ENCODE data around the gene SSR3. TPM values are rescaled to one million over a fixed set of nuclear protein-coding genes. Genes with fewer than 3 reads are reported as not detected.

Gene SSR3
- total and polyA plus RNA-seq, 9 of the 15 experiments (the other 6 are each of a cell fraction or from before 2014, with no cell fraction given), result 104 to 464 (median 307) TPM

- TF ChIP-seq, protein P1, sequence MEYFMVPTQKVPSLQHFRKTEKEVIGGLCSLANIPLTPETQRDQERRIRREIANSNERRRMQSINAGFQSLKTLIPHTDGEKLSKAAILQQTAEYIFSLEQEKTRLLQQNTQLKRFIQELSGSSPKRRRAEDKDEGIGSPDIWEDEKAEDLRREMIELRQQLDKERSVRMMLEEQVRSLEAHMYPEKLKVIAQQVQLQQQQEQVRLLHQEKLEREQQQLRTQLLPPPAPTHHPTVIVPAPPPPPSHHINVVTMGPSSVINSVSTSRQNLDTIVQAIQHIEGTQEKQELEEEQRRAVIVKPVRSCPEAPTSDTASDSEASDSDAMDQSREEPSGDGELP (CRISPR knock-in tag; IDR thresholded peaks at IDR 0.05; ENCODE audit: borderline replicate concordance), result no peak
- TF ChIP-seq ZNF589 (CRISPR knock-in tag; IDR thresholded peaks at IDR 0.05; ENCODE audit: low read depth), result no peak
- TF ChIP-seq CHD1 (IDR thresholded peaks at IDR 0.05; ENCODE audit: low read length), result no peak
- TF ChIP-seq HMGN3 (IDR thresholded peaks at IDR 0.05; ENCODE audit: borderline replicate concordance, extremely low read depth, insufficient read length, low read depth, low read length), result no peak
- TF ChIP-seq ARID2 (IDR thresholded peaks at IDR 0.05), result no peak
- no peak for TF ChIP-seq PTRF (tag; IDR thresholded peaks at IDR 0.05)
- no peak for TF ChIP-seq RBBP5 (IDR thresholded peaks at IDR 0.05; ENCODE audit: borderline replicate concordance, insufficient read depth, low read length, poor library complexity, severe bottlenecking)
- no peak for TF ChIP-seq RBM39 (optimal IDR thresholded peaks at IDR 0.05; ENCODE audit: low read depth, low read length)
- no peak for TF ChIP-seq TAF1 (IDR thresholded peaks at IDR 0.05; ENCODE audit: control insufficient read depth, extremely low read depth, insufficient read depth, low read length, severe bottlenecking)
- TF ChIP-seq ZNF551 (CRISPR knock-in tag; IDR thresholded peaks at IDR 0.05), result no peak
- TF ChIP-seq NR1H2 (CRISPR knock-in tag; IDR thresholded peaks at IDR 0.05), result no peak
- TF ChIP-seq ETV1 (tag; conservative IDR thresholded peaks at IDR 0.05; ENCODE audit: low read depth), result no peak
- TF ChIP-seq, protein P2, sequence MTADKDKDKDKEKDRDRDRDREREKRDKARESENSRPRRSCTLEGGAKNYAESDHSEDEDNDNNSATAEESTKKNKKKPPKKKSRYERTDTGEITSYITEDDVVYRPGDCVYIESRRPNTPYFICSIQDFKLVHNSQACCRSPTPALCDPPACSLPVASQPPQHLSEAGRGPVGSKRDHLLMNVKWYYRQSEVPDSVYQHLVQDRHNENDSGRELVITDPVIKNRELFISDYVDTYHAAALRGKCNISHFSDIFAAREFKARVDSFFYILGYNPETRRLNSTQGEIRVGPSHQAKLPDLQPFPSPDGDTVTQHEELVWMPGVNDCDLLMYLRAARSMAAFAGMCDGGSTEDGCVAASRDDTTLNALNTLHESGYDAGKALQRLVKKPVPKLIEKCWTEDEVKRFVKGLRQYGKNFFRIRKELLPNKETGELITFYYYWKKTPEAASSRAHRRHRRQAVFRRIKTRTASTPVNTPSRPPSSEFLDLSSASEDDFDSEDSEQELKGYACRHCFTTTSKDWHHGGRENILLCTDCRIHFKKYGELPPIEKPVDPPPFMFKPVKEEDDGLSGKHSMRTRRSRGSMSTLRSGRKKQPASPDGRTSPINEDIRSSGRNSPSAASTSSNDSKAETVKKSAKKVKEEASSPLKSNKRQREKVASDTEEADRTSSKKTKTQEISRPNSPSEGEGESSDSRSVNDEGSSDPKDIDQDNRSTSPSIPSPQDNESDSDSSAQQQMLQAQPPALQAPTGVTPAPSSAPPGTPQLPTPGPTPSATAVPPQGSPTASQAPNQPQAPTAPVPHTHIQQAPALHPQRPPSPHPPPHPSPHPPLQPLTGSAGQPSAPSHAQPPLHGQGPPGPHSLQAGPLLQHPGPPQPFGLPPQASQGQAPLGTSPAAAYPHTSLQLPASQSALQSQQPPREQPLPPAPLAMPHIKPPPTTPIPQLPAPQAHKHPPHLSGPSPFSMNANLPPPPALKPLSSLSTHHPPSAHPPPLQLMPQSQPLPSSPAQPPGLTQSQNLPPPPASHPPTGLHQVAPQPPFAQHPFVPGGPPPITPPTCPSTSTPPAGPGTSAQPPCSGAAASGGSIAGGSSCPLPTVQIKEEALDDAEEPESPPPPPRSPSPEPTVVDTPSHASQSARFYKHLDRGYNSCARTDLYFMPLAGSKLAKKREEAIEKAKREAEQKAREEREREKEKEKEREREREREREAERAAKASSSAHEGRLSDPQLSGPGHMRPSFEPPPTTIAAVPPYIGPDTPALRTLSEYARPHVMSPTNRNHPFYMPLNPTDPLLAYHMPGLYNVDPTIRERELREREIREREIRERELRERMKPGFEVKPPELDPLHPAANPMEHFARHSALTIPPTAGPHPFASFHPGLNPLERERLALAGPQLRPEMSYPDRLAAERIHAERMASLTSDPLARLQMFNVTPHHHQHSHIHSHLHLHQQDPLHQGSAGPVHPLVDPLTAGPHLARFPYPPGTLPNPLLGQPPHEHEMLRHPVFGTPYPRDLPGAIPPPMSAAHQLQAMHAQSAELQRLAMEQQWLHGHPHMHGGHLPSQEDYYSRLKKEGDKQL (CRISPR knock-in tag; IDR thresholded peaks at IDR 0.05; ENCODE audit: borderline replicate concordance), result no peak
- no peak for TF ChIP-seq ZNF197 (CRISPR knock-in tag; IDR thresholded peaks at IDR 0.05; ENCODE audit: low read depth)
- TF ChIP-seq TSC22D4 (tag; IDR thresholded peaks at IDR 0.05), result no peak
- TF ChIP-seq ZNF280A (IDR thresholded peaks at IDR 0.05; ENCODE audit: low read depth, partially characterized antibody), result no peak
- TF ChIP-seq NR2C2 (CRISPR knock-in tag; IDR thresholded peaks at IDR 0.05), result no peak
- TF ChIP-seq NR2C2 (tag; IDR thresholded peaks at IDR 0.05), result no peak
- peak; percentile 45; the same call in 1 of the 2 replicates for TF ChIP-seq TEAD4 (IDR thresholded peaks at IDR 0.05; ENCODE audit: low read length)
- no peak for TF ChIP-seq TEAD4 (CRISPR knock-in tag; IDR thresholded peaks at IDR 0.05; ENCODE audit: borderline replicate concordance)
Measured at GRCh38 chr3:156579427-156579851, 24.5 kb upstream of the SSR3 start (continued).
